GOT3 (cell line): ENCODE measurements around the gene EEF2K.
"Not testable (repeated sequence)": the region's sequence is repeated elsewhere in the genome, so short reads cannot be mapped to it uniquely, and the experiment has no call there.

ENCODE experiments used
- DNase-seq: peaks from one replicate; lab custom pipeline; 2025; ENCODE audit warnings: mixed read lengths; lab: John Stamatoyannopoulos, UW

Gene EEF2K

GRCh38 chr16:22190081-22190775 is 15.8 kb upstream of the EEF2K start:
- peak; percentile 67 for DNase-seq

- peak; percentile 99 for DNase-seq
These were observed 15.1 kb upstream of the EEF2K start for GRCh38 chr16:22190776-22191531.

GRCh38 chr16:22191532-22192260 is 14.4 kb upstream of the EEF2K start:
- DNase-seq: no peak

- no peak for DNase-seq
These were observed 13.6 kb upstream of the EEF2K start for GRCh38 chr16:22192261-22193062.

GRCh38 chr16:22193063-22193411 is 13.0 kb upstream of the EEF2K start:
- no peak for DNase-seq

GRCh38 chr16:22194707-22195444 is 11.2 kb upstream of the EEF2K start:
- DNase-seq: no peak

- DNase-seq: no peak
These were observed 10.7 kb upstream of the EEF2K start for GRCh38 chr16:22195445-22195694.

- peak; percentile 79 for DNase-seq
These were observed 10.2 kb upstream of the EEF2K start for GRCh38 chr16:22195695-22196558.

GRCh38 chr16:22196559-22197168 is 9.4 kb upstream of the EEF2K start:
- DNase-seq: not testable (repeated sequence)

GRCh38 chr16:22198547-22199293 is 7.4 kb upstream of the EEF2K start:
- DNase-seq: no peak

- no peak for DNase-seq
These were observed 3.8 kb upstream of the EEF2K start for GRCh38 chr16:22202261-22202637.

- no peak for DNase-seq
These were observed 3.0 kb upstream of the EEF2K start for GRCh38 chr16:22203091-22203490.

GRCh38 chr16:22204091-22204655 is 1.9 kb upstream of the EEF2K start:
- no peak for DNase-seq

GRCh38 chr16:22205577-22206012 is 483 bp upstream of the EEF2K start:
- DNase-seq: no peak

- peak; percentile 34 for DNase-seq
These were observed 1.0 kb downstream of the EEF2K start for GRCh38 chr16:22206842-22207714.

- no peak for DNase-seq
These were observed 1.8 kb downstream of the EEF2K start for GRCh38 chr16:22207715-22208360.

- no peak for DNase-seq
These were observed 4.2 kb downstream of the EEF2K start for GRCh38 chr16:22210285-22210684.

- no peak for DNase-seq
These were observed 4.8 kb downstream of the EEF2K start for GRCh38 chr16:22210854-22211253.
